Hepatocyte (in vitro differentiated cells): ENCODE results near the gene CCDC120. TPM values are rescaled to one million over a fixed set of nuclear protein-coding genes. Genes with fewer than 3 reads are reported as not detected.
A peak's percentile ranks its signal among the peaks of the same experiment; 100 is the strongest.

Source experiments
- DNase-seq: peaks from one replicate; pipeline ENCODE4 v3.0.0-alpha.2; 2016; ENCODE audit warnings: low spot score
- H2AFZ ChIP-seq: fragments of 200-600 bp; sonication (generic); 2 replicates; pipeline ENCODE4 v1.6.0; 2016; ENCODE audit warnings: antibody characterized with exemption, mild to moderate bottlenecking
- H3K27ac ChIP-seq: fragments of 200-600 bp; sonication (generic); 2 replicates; pipeline ENCODE4 v1.5.1; 2016; ENCODE audit warnings: mild to moderate bottlenecking
- H3K27me3 ChIP-seq: fragments of 200-600 bp; sonication (generic); 2 replicates; pipeline ENCODE4 v1.6.1; 2016
- H3K36me3 ChIP-seq: fragments of 200-600 bp; sonication (generic); replicated peaks from 2 replicates; pipeline ENCODE4 v1.5.1; 2016; ENCODE audit warnings: low read depth; ENCODE audit not compliant: insufficient read depth
- H3K4me1 ChIP-seq: fragments of 200-600 bp; sonication (generic); 2 replicates; pipeline ENCODE4 v1.5.1; 2016; ENCODE audit warnings: mild to moderate bottlenecking, moderate library complexity; ENCODE audit not compliant: insufficient read depth
- H3K4me2 ChIP-seq: fragments of 200-600 bp; sonication (generic); 2 replicates; pipeline ENCODE4 v1.6.0; 2016
- H3K4me3 ChIP-seq: fragments of 200-600 bp; sonication (generic); 2 replicates; pipeline ENCODE4 v1.5.1; 2016; ENCODE audit warnings: mild to moderate bottlenecking
- H3K79me2 ChIP-seq: fragments of 200-600 bp; sonication (generic); 2 replicates; pipeline ENCODE4 v1.6.0; 2017; ENCODE audit warnings: mild to moderate bottlenecking
- H3K9me2 ChIP-seq: fragments of 200-600 bp; sonication (generic); replicated peaks from 2 replicates; pipeline ENCODE4 v1.6.0; 2017; ENCODE audit warnings: mild to moderate bottlenecking; ENCODE audit not compliant: insufficient read depth
- H3K9me3 ChIP-seq: fragments of 200-600 bp; sonication (generic); 2 replicates; pipeline ENCODE4 v1.5.1; 2016; ENCODE audit warnings: low read depth, mild to moderate bottlenecking
- H4K20me1 ChIP-seq: fragments of 200-600 bp; sonication (generic); 2 replicates; pipeline ENCODE4 v1.6.0; 2016; ENCODE audit warnings: mild to moderate bottlenecking; ENCODE audit not compliant: insufficient read depth, poor library complexity, severe bottlenecking
- CTCF ChIP-seq: fragments of 200-600 bp; sonication (generic); IDR thresholded peaks from 2 replicates; pipeline ENCODE4 v1.5.1; 2016; ENCODE audit warnings: antibody characterized with exemption, mild to moderate bottlenecking; ENCODE audit not compliant: poor library complexity
- EZH2 ChIP-seq: fragments of 200-600 bp; sonication (generic); IDR thresholded peaks from 2 replicates; pipeline ENCODE4 v1.6.1; 2016; ENCODE audit warnings: antibody characterized with exemption, mild to moderate bottlenecking, borderline replicate concordance
- EZH2phosphoT487 ChIP-seq: fragments of 200-600 bp; sonication (generic); IDR thresholded peaks from one replicate; pipeline ENCODE4 v1.6.1; 2018; ENCODE audit warnings: antibody characterized with exemption, mild to moderate bottlenecking, low read depth, moderate library complexity; ENCODE audit not compliant: unreplicated experiment, severe bottlenecking
- WGBS: methylation state at CpG from one replicate; pipeline ENCODE4 v1.1.6; 2016; ENCODE audit warnings: low lambda C conversion rate; ENCODE audit errors: missing lambda C conversion rate; 5-methylcytosine and 5-hydroxymethylcytosine counted together
- polyA plus RNA-seq: library from polyadenylated mRNA; unstranded; fragments of >200 nt; fragmentation: Nextera tagmentation; extraction: Ambion mirVana; gene quantifications from 2 replicates; pipeline ENCODE4 v1.2.1, GENCODE V29; 2016
- total RNA-seq: library from RNA; depleted of rRNA; stranded (reverse); fragments of >200 nt; gene quantifications from 2 replicates; pipeline ENCODE4 v1.2.3, GENCODE V29; 2014

Gene CCDC120
- total RNA-seq, result 5.1 and 7.0 TPM in 2 replicates
- 19.1 and 19.3 TPM in 2 replicates for polyA plus RNA-seq

- Histone ChIP-seq H2AFZ (no peak within 1 kb of the TSS), H3K79me2 (peaks cover 7% of the 10 kb centered on the region), H3K27me3 (no peaks in the 10 kb centered on the region), H3K4me3 (peak within 1 kb of the TSS; percentile 58), H3K9me2 (no peaks in the 10 kb centered on the region), H4K20me1 (no peaks in the 10 kb centered on the region), H3K9me3 (no peaks in the 10 kb centered on the region), H3K36me3 (no peaks in the 10 kb centered on the region), H3K4me1 (no peaks in the 10 kb centered on the region), H3K27ac (peak within 1 kb of the TSS; percentile 93), H3K4me2 (peak within 1 kb of the TSS; percentile 66)
- peak; percentile 64 for DNase-seq
- WGBS, result 29% methylated on average over 4 of the region's 5 CpGs
- no peak for TF ChIP-seq CTCF
- TF ChIP-seq EZH2phosphoT487, result no peak
- no peak for TF ChIP-seq EZH2
These were observed at the start of gene CCDC120 for GRCh38 chrX:49058794-49059193. CCDC120 (plus strand) TSS chrX:49058999; CDS start chrX:49062042, 3,043 bp downstream.

- Histone ChIP-seq H3K79me2 (no peaks in the 10 kb centered on the region), H3K27ac (no peak overlapping the region), H3K9me3 (no peaks in the 10 kb centered on the region), H3K36me3 (no peaks in the 10 kb centered on the region), H3K4me3 (no peak overlapping the region), H3K4me1 (no peaks in the 10 kb centered on the region), H3K9me2 (no peaks in the 10 kb centered on the region), H4K20me1 (no peaks in the 10 kb centered on the region), H2AFZ (no peak overlapping the region), H3K4me2 (no peak overlapping the region), H3K27me3 (no peaks in the 10 kb centered on the region)
- no peak for TF ChIP-seq CTCF
- TF ChIP-seq EZH2, result no peak
- TF ChIP-seq EZH2phosphoT487, result no peak
- no peak for DNase-seq
- 73% methylated on average over 2 of the region's 2 CpGs for WGBS
These were observed 39.7 kb upstream of the CCDC120 start for GRCh38 chrX:49019050-49019449.

- Histone ChIP-seq H3K4me3 (no peak overlapping the region), H3K9me2 (no peaks in the 10 kb centered on the region), H3K27ac (no peak overlapping the region), H4K20me1 (no peaks in the 10 kb centered on the region), H3K36me3 (no peaks in the 10 kb centered on the region), H3K4me1 (no peaks in the 10 kb centered on the region), H2AFZ (no peak overlapping the region), H3K79me2 (no peaks in the 10 kb centered on the region), H3K27me3 (no peaks in the 10 kb centered on the region), H3K4me2 (no peak overlapping the region), H3K9me3 (no peaks in the 10 kb centered on the region)
- no peak for TF ChIP-seq CTCF
- no peak for TF ChIP-seq EZH2
- no peak for TF ChIP-seq EZH2phosphoT487
- no peak for DNase-seq
- WGBS, result 80% methylated on average over 7 of the region's 7 CpGs
These were observed 39.1 kb upstream of the CCDC120 start for GRCh38 chrX:49019599-49020249.

GRCh38 chrX:49029876-49030275 lies 28.9 kb upstream of the CCDC120 start:
- 81% methylated on average over 3 of the region's 6 CpGs for WGBS

More at GRCh38 chrX:49029876-49030275, 28.9 kb upstream of the CCDC120 start:
- Histone ChIP-seq H2AFZ (no peak overlapping the region), H3K4me2 (no peak overlapping the region), H3K4me3 (no peak overlapping the region), H3K36me3 (no peaks in the 10 kb centered on the region), H4K20me1 (no peaks in the 10 kb centered on the region), H3K4me1 (no peaks in the 10 kb centered on the region), H3K27me3 (no peaks in the 10 kb centered on the region), H3K9me3 (no peaks in the 10 kb centered on the region), H3K9me2 (no peaks in the 10 kb centered on the region), H3K79me2 (no peaks in the 10 kb centered on the region), H3K27ac (peak overlapping the region; percentile 7)
- DNase-seq, result peak; percentile 55
- TF ChIP-seq EZH2, result no peak
- TF ChIP-seq CTCF, result no peak
- no peak for TF ChIP-seq EZH2phosphoT487
